Mononuclear cell (primary cell): ENCODE measurements around the gene NLGN2. TPM values are rescaled to one million over a fixed set of nuclear protein-coding genes. Genes with fewer than 3 reads are reported as not detected.
"Not testable (repeated sequence)": the region's sequence is repeated elsewhere in the genome, so short reads cannot be mapped to it uniquely, and the experiment has no call there.

Source experiments
- H3K27me3 ChIP-seq: 2 replicates; pipeline ENCODE4 v1.6.0; 2011; ENCODE audit warnings: low read length, control low read depth; ENCODE audit not compliant: insufficient read depth
- H3K4me1 ChIP-seq: 2 replicates; pipeline ENCODE4 v1.5.1; 2011; ENCODE audit warnings: mild to moderate bottlenecking, low read length, control low read depth; ENCODE audit not compliant: insufficient read depth
- H3K4me3 ChIP-seq: 2 replicates; pipeline ENCODE4 v1.5.1; 2011; ENCODE audit warnings: mild to moderate bottlenecking, low read length, moderate library complexity
- H3K9me3 ChIP-seq: 2 replicates; pipeline ENCODE4 v1.5.1; 2011; ENCODE audit warnings: low read depth, mild to moderate bottlenecking, control low read depth, low read length
- total RNA-seq: library from RNA; depleted of rRNA; stranded (reverse); fragments of >200 nt; gene quantifications from one replicate; pipeline ENCODE4 v1.2.3, GENCODE V29; 2012

The NLGN2 gene
- 0.73 TPM for total RNA-seq

- Histone ChIP-seq H3K9me3 (no peaks in the 10 kb centered on the region), H3K4me1 (peaks cover 17% of the 10 kb centered on the region), H3K27me3 (peaks cover 2% of the 10 kb centered on the region), H3K4me3 (no peak within 1 kb of the TSS)
Measured at GRCh38 chr17:7407485-7408251, at the start of gene NLGN2. Gene NLGN2, plus strand, starts transcription at chr17:7407845. Its CDS starts 411 bp downstream, at chr17:7408256.

- H3K9me3 ChIP-seq, result no peaks in the 10 kb centered on the region
- no peaks in the 10 kb centered on the region for H3K4me1 ChIP-seq
- H3K4me3 ChIP-seq, result no peak overlapping the region
- no peaks in the 10 kb centered on the region for H3K27me3 ChIP-seq
Measured at GRCh38 chr17:7361906-7362305, 45.7 kb upstream of the NLGN2 start.

- no peaks in the 10 kb centered on the region for H3K27me3 ChIP-seq
- no peak overlapping the region for H3K4me3 ChIP-seq
- H3K9me3 ChIP-seq, result no peaks in the 10 kb centered on the region
Measured at GRCh38 chr17:7363311-7363710, 44.3 kb upstream of the NLGN2 start.

GRCh38 chr17:7365963-7366362 is 41.7 kb upstream of the NLGN2 start:
- H3K4me3 ChIP-seq, H3K27me3 ChIP-seq, H3K4me1 ChIP-seq, H3K9me3 ChIP-seq: not testable (repeated sequence)

More at GRCh38 chr17:7363311-7363710, 44.3 kb upstream of the NLGN2 start:
- H3K4me1 ChIP-seq, result no peaks in the 10 kb centered on the region

- Histone ChIP-seq H3K4me1 (no peaks in the 10 kb centered on the region), H3K27me3 (no peaks in the 10 kb centered on the region), H3K4me3 (no peak overlapping the region), H3K9me3 (no peaks in the 10 kb centered on the region)
Measured at GRCh38 chr17:7367083-7367482, 40.6 kb upstream of the NLGN2 start.

GRCh38 chr17:7367918-7368598 is 39.6 kb upstream of the NLGN2 start:
- no peaks in the 10 kb centered on the region for H3K9me3 ChIP-seq
- H3K4me1 ChIP-seq, result no peaks in the 10 kb centered on the region
- no peak overlapping the region for H3K4me3 ChIP-seq
- no peaks in the 10 kb centered on the region for H3K27me3 ChIP-seq

- not testable (repeated sequence) for H3K27me3 ChIP-seq, H3K4me3 ChIP-seq, H3K9me3 ChIP-seq, H3K4me1 ChIP-seq
Measured at GRCh38 chr17:7368599-7368994, 39.0 kb upstream of the NLGN2 start.

- H3K4me1 ChIP-seq, result no peaks in the 10 kb centered on the region
- H3K27me3 ChIP-seq, result no peaks in the 10 kb centered on the region
- no peak overlapping the region for H3K4me3 ChIP-seq
- no peaks in the 10 kb centered on the region for H3K9me3 ChIP-seq
Measured at GRCh38 chr17:7369825-7370224, 37.8 kb upstream of the NLGN2 start.

- no peaks in the 10 kb centered on the region for H3K9me3 ChIP-seq
- H3K4me3 ChIP-seq, result no peak overlapping the region
- no peaks in the 10 kb centered on the region for H3K27me3 ChIP-seq
- no peaks in the 10 kb centered on the region for H3K4me1 ChIP-seq
Measured at GRCh38 chr17:7370853-7371252, 36.8 kb upstream of the NLGN2 start.

GRCh38 chr17:7374353-7374752 is 33.3 kb upstream of the NLGN2 start:
- no peaks in the 10 kb centered on the region for H3K9me3 ChIP-seq
- no peak overlapping the region for H3K4me3 ChIP-seq
- peaks cover 4% of the 10 kb centered on the region for H3K27me3 ChIP-seq
- H3K4me1 ChIP-seq, result no peaks in the 10 kb centered on the region

GRCh38 chr17:7379134-7379533 is 28.5 kb upstream of the NLGN2 start:
- peaks cover 8% of the 10 kb centered on the region for H3K4me1 ChIP-seq
- H3K27me3 ChIP-seq, result peaks cover 38% of the 10 kb centered on the region
- no peak overlapping the region for H3K4me3 ChIP-seq
- no peaks in the 10 kb centered on the region for H3K9me3 ChIP-seq

GRCh38 chr17:7380321-7380720 is 27.3 kb upstream of the NLGN2 start:
- H3K4me1 ChIP-seq, result peaks cover 15% of the 10 kb centered on the region
- no peak overlapping the region for H3K4me3 ChIP-seq
- H3K9me3 ChIP-seq, result no peaks in the 10 kb centered on the region
- H3K27me3 ChIP-seq, result peaks cover 38% of the 10 kb centered on the region

- peaks cover 15% of the 10 kb centered on the region for H3K4me1 ChIP-seq
- H3K27me3 ChIP-seq, result peaks cover 38% of the 10 kb centered on the region
- H3K4me3 ChIP-seq, result no peak within 1 kb of the TSS
- no peaks in the 10 kb centered on the region for H3K9me3 ChIP-seq
Measured at GRCh38 chr17:7380855-7381683, 26.6 kb upstream of the NLGN2 start, which contains the start of gene TNK1. Gene TNK1, plus strand, starts transcription at chr17:7381089. Its CDS starts 1,838 bp downstream, at chr17:7382927.

- Histone ChIP-seq H3K27me3 (peaks cover 38% of the 10 kb centered on the region), H3K9me3 (no peaks in the 10 kb centered on the region), H3K4me1 (peaks cover 15% of the 10 kb centered on the region), H3K4me3 (no peak overlapping the region)
Measured at GRCh38 chr17:7382901-7383300, 24.7 kb upstream of the NLGN2 start.

- Histone ChIP-seq H3K27me3 (peaks cover 38% of the 10 kb centered on the region), H3K9me3 (no peaks in the 10 kb centered on the region), H3K4me3 (no peak overlapping the region), H3K4me1 (peaks cover 15% of the 10 kb centered on the region)
Measured at GRCh38 chr17:7383371-7383741, 24.3 kb upstream of the NLGN2 start.
